Cardiac muscle cell (in vitro differentiated cells and primary cell): ENCODE data around the gene SKI. TPM values are rescaled to one million over a fixed set of nuclear protein-coding genes. Genes with fewer than 3 reads are reported as not detected.

Source experiments
- DNase-seq, 2 donors: peaks; one replicate each; pipeline versions ENCODE4 v3.0.0 to v3.0.0-alpha.2; 2010 to 2017; ENCODE audit warnings: low read depth in 1 of 2, low spot score in 1 of 2
- H3K27ac ChIP-seq: fragments of 200-600 bp; sonication (generic); 2 replicates; pipeline ENCODE4 v1.5.1; 2016
- H3K27me3 ChIP-seq: fragments of 200-600 bp; sonication (generic); 2 replicates; pipeline ENCODE4 v1.6.0; 2016; ENCODE audit warnings: control low read depth
- H3K36me3 ChIP-seq: fragments of 200-600 bp; sonication (generic); 2 replicates; pipeline ENCODE4 v1.5.1; 2016; ENCODE audit warnings: control low read depth
- H3K4me1 ChIP-seq: fragments of 200-600 bp; sonication (generic); 2 replicates; pipeline ENCODE4 v1.8.1; 2017; ENCODE audit warnings: low read depth, mild to moderate bottlenecking, mixed run types
- H3K4me3 ChIP-seq: fragments of 200-600 bp; sonication (generic); 2 replicates; pipeline ENCODE4 v1.5.1; 2016; ENCODE audit warnings: mild to moderate bottlenecking
- H3K9me3 ChIP-seq: fragments of 200-600 bp; sonication (generic); 2 replicates; pipeline ENCODE4 v1.5.1; 2017; ENCODE audit warnings: low read depth, mild to moderate bottlenecking, control low read depth
- CTCF ChIP-seq: IDR thresholded peaks from 2 replicates; pipeline ENCODE4 v1.5.1; 2012; ENCODE audit warnings: low read depth, mild to moderate bottlenecking, low read length
- polyA plus RNA-seq: library from polyadenylated mRNA; unstranded; fragments of >200 nt; fragmentation: Nextera tagmentation; extraction: Ambion mirVana; gene quantifications from 2 replicates; pipeline ENCODE4 v1.2.1, GENCODE V29; 2016
- total RNA-seq: library from RNA; depleted of rRNA; stranded (reverse); fragments of >200 nt; gene quantifications from 2 replicates; pipeline ENCODE4 v1.2.3, GENCODE V29; 2016

SKI gene
- total and polyA plus RNA-seq, 2 experiments from 2014 or later = 2.7 to 31.9 TPM

DNA sequence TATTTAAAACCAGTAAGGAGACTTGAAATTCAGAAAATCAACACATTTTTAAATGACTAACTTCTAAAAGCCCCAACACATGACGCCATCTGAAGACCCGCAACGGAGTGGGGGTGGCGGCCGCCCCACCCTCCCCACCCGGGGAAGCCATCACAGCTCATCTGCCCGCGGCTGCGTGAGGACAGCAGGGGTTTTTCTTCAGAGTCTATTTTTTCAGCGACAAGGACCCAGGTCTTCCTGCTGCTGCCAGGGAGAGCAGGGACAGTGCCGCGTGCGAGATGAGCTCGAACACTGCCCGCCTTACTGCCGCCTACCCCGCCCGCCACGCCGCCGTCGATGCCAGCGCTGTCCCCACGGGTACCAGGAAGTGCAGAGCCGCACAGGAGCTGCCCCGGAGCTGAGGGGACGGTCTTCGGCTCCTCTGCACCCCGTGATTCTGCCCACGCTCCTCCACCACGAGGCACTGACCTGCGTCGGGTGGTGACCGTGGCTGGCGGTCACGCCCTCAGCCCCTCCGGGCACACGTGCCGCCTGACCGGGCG, 79.0 kb downstream of the SKI start:
- no peak for DNase-seq
- TF ChIP-seq CTCF = no peak
- H3K9me3 ChIP-seq = no peaks in the 10 kb centered on the region
- no peaks in the 10 kb centered on the region for H3K27me3 ChIP-seq
- H3K4me3 ChIP-seq = no peak overlapping the region
- H3K36me3 ChIP-seq = peaks cover 30% of the 10 kb centered on the region
- no peak overlapping the region for H3K27ac ChIP-seq
- H3K4me1 ChIP-seq = peaks cover 6% of the 10 kb centered on the region

DNA sequence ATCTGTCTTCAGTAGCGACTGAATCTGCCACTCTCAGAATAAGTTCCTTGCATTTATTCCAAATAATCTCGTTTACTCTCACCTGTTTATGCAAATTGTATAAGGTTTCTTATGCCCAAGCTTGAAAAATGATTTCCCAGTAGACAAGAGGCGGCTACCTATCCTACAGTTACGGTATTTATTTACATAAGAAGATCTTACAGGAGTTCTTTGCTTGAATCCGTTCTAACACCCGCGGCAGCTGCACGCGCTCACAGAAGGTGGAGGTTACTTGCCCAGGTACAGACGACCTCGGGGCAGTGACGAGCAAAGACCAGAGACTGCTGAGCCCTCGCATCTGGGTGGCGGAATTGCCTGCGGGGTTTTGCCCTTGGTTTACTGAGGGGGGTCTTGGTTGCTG, 79.9 kb downstream of the SKI start:
- peaks cover 30% of the 10 kb centered on the region for H3K36me3 ChIP-seq
- no peaks in the 10 kb centered on the region for H3K9me3 ChIP-seq
- no peak for DNase-seq
- no peak overlapping the region for H3K4me3 ChIP-seq
- peaks cover 6% of the 10 kb centered on the region for H3K4me1 ChIP-seq
- no peaks in the 10 kb centered on the region for H3K27me3 ChIP-seq
- TF ChIP-seq CTCF = no peak
- no peak overlapping the region for H3K27ac ChIP-seq

- no peak for TF ChIP-seq CTCF
- Histone ChIP-seq H3K9me3 (no peaks in the 10 kb centered on the region), H3K36me3 (peaks cover 30% of the 10 kb centered on the region), H3K27ac (no peak overlapping the region), H3K4me1 (peaks cover 8% of the 10 kb centered on the region), H3K27me3 (no peaks in the 10 kb centered on the region), H3K4me3 (no peak overlapping the region)
- no peak for DNase-seq
These were observed 80.7 kb downstream of the SKI start for GRCh38 chr1:2308844-2309243.

GRCh38 chr1:2310332-2311183, 82.4 kb downstream of the SKI start:
- Histone ChIP-seq H3K36me3 (peaks cover 30% of the 10 kb centered on the region), H3K4me1 (peaks cover 9% of the 10 kb centered on the region), H3K27me3 (no peaks in the 10 kb centered on the region), H3K4me3 (no peak overlapping the region), H3K27ac (no peak overlapping the region), H3K9me3 (no peaks in the 10 kb centered on the region)
- no peak for DNase-seq
- TF ChIP-seq CTCF = no peak

DNA sequence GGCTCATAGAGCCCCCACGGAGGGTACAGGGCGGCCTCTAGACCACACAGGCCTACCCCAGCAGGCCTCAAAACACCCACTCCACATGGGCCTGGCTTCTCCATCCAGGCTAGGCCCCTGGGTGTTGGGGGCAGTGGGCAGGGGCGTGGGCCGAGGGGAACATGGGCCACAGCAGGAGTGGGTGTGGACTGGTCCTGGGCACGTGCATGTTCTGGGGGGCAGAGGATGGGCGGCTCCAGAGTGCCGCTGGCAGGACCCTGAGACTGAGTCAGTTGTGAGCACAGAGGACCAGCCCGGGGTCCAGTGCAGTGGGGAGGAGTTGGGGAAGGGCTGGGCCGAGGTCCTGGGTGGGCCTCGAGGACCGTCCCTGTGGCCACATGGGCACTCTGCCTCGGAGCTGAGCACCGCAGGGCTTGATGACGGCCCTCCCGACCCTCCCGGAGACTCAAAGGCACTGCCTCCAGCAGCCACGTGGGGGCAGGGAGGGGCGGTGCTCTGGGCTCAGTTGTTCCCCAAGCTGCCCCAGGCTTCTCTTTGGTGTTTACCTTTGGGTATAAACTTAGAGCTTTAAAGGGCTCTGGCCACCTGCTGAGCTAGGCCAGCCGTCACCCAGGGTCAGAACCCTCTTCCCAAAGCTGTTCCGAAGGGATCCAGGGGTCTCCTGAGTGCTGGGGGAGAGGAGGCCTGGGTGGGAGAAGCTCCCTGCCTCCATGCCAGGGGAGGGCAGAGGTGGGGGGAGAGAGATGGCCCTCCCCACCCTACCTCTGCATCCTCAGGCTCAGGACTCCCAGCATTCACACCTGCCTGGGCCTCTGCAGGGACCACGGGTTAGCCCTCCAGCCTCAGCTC, 83.3 kb downstream of the SKI start:
- peak; percentile 62 to 71 for DNase-seq
- peak overlapping the region; percentile 22 for H3K27ac ChIP-seq
- H3K4me1 ChIP-seq = peaks cover 17% of the 10 kb centered on the region
- peak; percentile 43 for TF ChIP-seq CTCF
- no peak overlapping the region for H3K4me3 ChIP-seq
- no peaks in the 10 kb centered on the region for H3K9me3 ChIP-seq
- H3K36me3 ChIP-seq = peaks cover 24% of the 10 kb centered on the region
- no peaks in the 10 kb centered on the region for H3K27me3 ChIP-seq
